Right ventricle myocardium inferior (tissue), 1 donor: ENCODE data around the gene GNB1L. TPM values are rescaled to one million over a fixed set of nuclear protein-coding genes. Genes with fewer than 3 reads are reported as not detected.

ENCODE experiments used
- ATAC-seq: fragments of 200-7000 bp; cut with Tn5 transposase; one replicate; pipeline ENCODE4 v1.9.1; 2020; ENCODE audit warnings: mild to moderate bottlenecking, moderate library complexity
- DNase-seq: peaks from one replicate; pipeline ENCODE4 v3.0.0; 2021; ENCODE audit errors: missing footprints
- intact Hi-C: fragments of 100-400 bp; cut with DNase I; formaldehyde crosslinking; loops from one replicate; pipeline ENCODE4 v1.11.0; 2022
- long read RNA-seq: library from polyadenylated mRNA; unstranded; transcript quantifications from one replicate; pipeline ENCODE4 v2.0.0, GENCODE V29; 2021
- total RNA-seq: library from RNA; stranded (reverse); fragmentation: NEBNext Ultra II Directional; extraction: Animal tissue kit (Norgen Biotek cat#: 25700); gene quantifications from one replicate; pipeline ENCODE4 v1.2.1, GENCODE V29; 2021
- donor health status: DM: no; HTN: yes; CAD: no; lungs with severe emphysema.

GNB1L gene
- total RNA-seq, result 1.9 TPM
- long read RNA-seq, full-length matches to known transcripts, result 4 of 6 reads
- long read RNA-seq, partial matches to known transcripts, result 0 of 6 reads
- long read RNA-seq, other reads (novel, unspliced or antisense), result 2 of 6 reads

- intact Hi-C loops, result loop anchor here (2.0 to 10.0 kb wide), 3 partner anchors 26 to 260 kb away; partner anchors contain the start of genes RANBP1 and TRMT2A
- ATAC-seq (peak; percentile 99), DNase-seq (peak; percentile 100)
Measured at GRCh38 chr22:19854778-19855503, at the start of gene GNB1L, which contains the start of gene RTL10. Gene GNB1L, minus strand, starts transcription at chr22:19854874. Its CDS starts 33,519 bp downstream, at chr22:19821355. Gene RTL10, minus strand, starts transcription at chr22:19854874. Its CDS starts 2,613 bp downstream, at chr22:19852261.

GRCh38 chr22:19904174-19904856 lies 49.6 kb upstream of the GNB1L start:
- DNase-seq (no peak), ATAC-seq (no peak)
- intact Hi-C loops, result no loop called here

GRCh38 chr22:19903513-19903912 lies 48.8 kb upstream of the GNB1L start:
- ATAC-seq (no peak), DNase-seq (no peak)
- intact Hi-C loops, result no loop called here

GRCh38 chr22:19903031-19903430 lies 48.4 kb upstream of the GNB1L start:
- intact Hi-C loops, result no loop called here
- DNase-seq, result no peak
- peak; percentile 12 for ATAC-seq

- intact Hi-C loops, result no loop called here
- no peak for ATAC-seq
- no peak for DNase-seq
Measured at GRCh38 chr22:19902245-19902715, 47.6 kb upstream of the GNB1L start.

- ATAC-seq, result no peak
- intact Hi-C loops, result no loop called here
- DNase-seq, result no peak
Measured at GRCh38 chr22:19901577-19902244, 47.0 kb upstream of the GNB1L start.

GRCh38 chr22:19900707-19901436 lies 46.2 kb upstream of the GNB1L start:
- intact Hi-C loops, result no loop called here
- DNase-seq (peak; percentile 32), ATAC-seq (no peak)

GRCh38 chr22:19898831-19899567 lies 44.3 kb upstream of the GNB1L start:
- ATAC-seq (no peak), DNase-seq (peak; percentile 15)
- intact Hi-C loops, result no loop called here

- DNase-seq (no peak), ATAC-seq (no peak)
- intact Hi-C loops, result no loop called here
Measured at GRCh38 chr22:19898145-19898544, 43.5 kb upstream of the GNB1L start.

- intact Hi-C loops, result no loop called here
- no peak for DNase-seq
- no peak for ATAC-seq
Measured at GRCh38 chr22:19897726-19898125, 43.1 kb upstream of the GNB1L start.

- DNase-seq (no peak), ATAC-seq (no peak)
- intact Hi-C loops, result no loop called here
Measured at GRCh38 chr22:19896665-19897355, 42.1 kb upstream of the GNB1L start.

GRCh38 chr22:19895160-19895849 lies 40.6 kb upstream of the GNB1L start:
- intact Hi-C loops, result no loop called here
- DNase-seq, result no peak
- no peak for ATAC-seq

- no peak for ATAC-seq
- intact Hi-C loops, result no loop called here
Measured at GRCh38 chr22:19893363-19893762, 38.7 kb upstream of the GNB1L start.

GRCh38 chr22:19892925-19893324 lies 38.3 kb upstream of the GNB1L start:
- intact Hi-C loops, result no loop called here
- no peak for DNase-seq
- ATAC-seq, result no peak

More at GRCh38 chr22:19893363-19893762, 38.7 kb upstream of the GNB1L start:
- DNase-seq, result no peak

- DNase-seq, result no peak
- intact Hi-C loops, result no loop called here
- no peak for ATAC-seq
Measured at GRCh38 chr22:19892257-19892879, 37.7 kb upstream of the GNB1L start.
